CD4-positive, alpha-beta T cell (primary cell): ENCODE measurements around the gene GRN. TPM values are rescaled to one million over a fixed set of nuclear protein-coding genes. Genes with fewer than 3 reads are reported as not detected.

ENCODE experiments used
- ATAC-seq: fragments of 200-7000 bp; cut with Tn5 transposase; one replicate; pipeline ENCODE4 v1.10.0; 2022; ENCODE audit warnings: mild to moderate bottlenecking; ENCODE audit not compliant: poor library complexity
- CTCF ChIA-PET: fragments of 350-600 bp; sonication (Branson Sonifier 250); formaldehyde crosslinking; loops from one replicate; lab custom pipeline; 2021; ENCODE audit warnings: antibody characterized with exemption, inconsistent platforms; lab: Charles Lee
- POLR2A ChIA-PET: fragments of 350-600 bp; sonication (Branson Sonifier 250); formaldehyde crosslinking; loops from one replicate; lab custom pipeline; 2021; ENCODE audit warnings: antibody characterized with exemption, inconsistent platforms; lab: Charles Lee
- DNase-seq, 14 experiments: peaks; one replicate each; pipeline ENCODE4 v3.0.0-alpha.2; 2013 to 2020; ENCODE audit warnings: mixed read lengths in 2 of 14
- H3K27ac ChIP-seq, 2 donors: one replicate each; pipeline versions ENCODE4 v1.5.1 to v1.7.0; 2013; ENCODE audit warnings: low read length in 2 of 2, low read depth in 1 of 2, mild to moderate bottlenecking in 1 of 2
- H3K27me3 ChIP-seq, 2 experiments: 1 replicate in 1 of 2; 2 replicates in 1 of 2; pipeline versions ENCODE4 v1.6.1 to v1.7.0; 2013; ENCODE audit warnings: low read length in 2 of 2, control low read depth in 1 of 2, mild to moderate bottlenecking in 1 of 2, moderate library complexity in 1 of 2; ENCODE audit not compliant: insufficient read depth in 2 of 2, control insufficient read depth in 1 of 2
- H3K36me3 ChIP-seq: one replicate; pipeline ENCODE4 v1.6.1; 2013; ENCODE audit warnings: low read length, control low read depth; ENCODE audit not compliant: insufficient read depth
- H3K4me1 ChIP-seq: one replicate; pipeline ENCODE4 v1.6.1; 2013; ENCODE audit warnings: low read length, control low read depth; ENCODE audit not compliant: insufficient read depth
- H3K4me3 ChIP-seq: one replicate; pipeline ENCODE4 v1.5.1; 2013; ENCODE audit warnings: mild to moderate bottlenecking, low read length, moderate library complexity
- H3K9me3 ChIP-seq, 2 experiments: 1 replicate in 1 of 2; 2 replicates in 1 of 2; pipeline versions ENCODE4 v1.6.1 to v1.7.0; 2013; ENCODE audit warnings: low read length in 2 of 2, mild to moderate bottlenecking in 2 of 2, control low read depth in 1 of 2, moderate library complexity in 1 of 2; ENCODE audit not compliant: control insufficient read depth in 1 of 2, insufficient read depth in 1 of 2
- H3K27ac Mint-ChIP-seq: one replicate; pipeline ENCODE4 v1.8.0; 2020; ENCODE audit warnings: mixed read lengths
- H3K27me3 Mint-ChIP-seq: one replicate; pipeline ENCODE4 v1.8.0; 2021; ENCODE audit warnings: mixed read lengths
- H3K36me3 Mint-ChIP-seq: one replicate; pipeline ENCODE4 v1.8.0; 2021; ENCODE audit warnings: low read depth, mixed read lengths
- H3K4me1 Mint-ChIP-seq: one replicate; pipeline ENCODE4 v1.8.0; 2021; ENCODE audit warnings: low read depth, mixed read lengths
- H3K4me3 Mint-ChIP-seq: one replicate; pipeline ENCODE4 v1.8.0; 2020; ENCODE audit warnings: mild to moderate bottlenecking, mixed read lengths
- H3K9me3 Mint-ChIP-seq: one replicate; pipeline ENCODE4 v1.8.0; 2020; ENCODE audit warnings: mixed read lengths
- intact Hi-C, 2 experiments: fragments of 100-400 bp; cut with DNase I in 1 of 2; cut with micrococcal nuclease in 1 of 2; formaldehyde crosslinking; loops; one replicate each; pipeline versions ENCODE4 v1.15.1 to v1.9.0; 2023 to 2025; cut with DNase I, micrococcal nuclease
- total RNA-seq, 174 experiments: library from RNA in 2 of 174; stranded (reverse) in 2 of 174; gene quantifications; one replicate each; pipeline ENCODE4 v1.2.3 and lab custom pipeline; 2021 to 2026
- TF ChIP-seq, protein P1 (sequence below): fragments of 200-600 bp; IDR thresholded peaks from one replicate; pipeline ENCODE4 v1.8.0; 2022; ENCODE audit warnings: antibody characterized with exemption, mild to moderate bottlenecking

The GRN gene
- total RNA-seq, 2 experiments from 2014 or later: 15.3 to 16.1 TPM

DNA sequence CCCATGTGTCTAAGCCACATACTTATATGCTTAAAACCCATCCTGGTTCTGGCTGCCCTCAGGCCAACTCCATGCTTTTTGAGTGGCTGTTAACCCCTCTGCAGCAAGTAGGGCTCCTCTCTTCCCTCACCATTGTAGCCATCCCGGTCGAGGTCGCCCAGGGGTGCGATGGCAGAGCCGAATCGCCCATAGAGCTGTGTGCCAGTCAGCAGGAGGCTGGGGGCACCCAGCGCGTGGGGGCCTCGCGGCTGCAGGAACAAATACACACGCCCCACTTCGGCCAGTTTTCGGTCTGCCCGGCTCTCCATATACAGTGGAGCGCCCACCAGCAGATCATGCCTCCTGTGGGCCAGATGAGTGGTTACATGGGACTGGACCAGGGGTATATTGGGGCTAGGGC is 38.3 kb downstream of the GRN start:
- ATAC-seq: no peak
- no peak overlapping the region for H3K27ac Mint-ChIP-seq
- H3K4me1 ChIP-seq: peaks cover 21% of the 10 kb centered on the region
- H3K27ac ChIP-seq: no peak overlapping the region
- H3K27me3 Mint-ChIP-seq: peaks cover 30% of the 10 kb centered on the region
- no peak overlapping the region for H3K4me3 ChIP-seq
- ChIA-PET CTCF (no interaction called here), POLR2A (no interaction called here)
- no peak overlapping the region for H3K4me3 Mint-ChIP-seq
- intact Hi-C loops: no loop called here
- TF ChIP-seq, protein P1, sequence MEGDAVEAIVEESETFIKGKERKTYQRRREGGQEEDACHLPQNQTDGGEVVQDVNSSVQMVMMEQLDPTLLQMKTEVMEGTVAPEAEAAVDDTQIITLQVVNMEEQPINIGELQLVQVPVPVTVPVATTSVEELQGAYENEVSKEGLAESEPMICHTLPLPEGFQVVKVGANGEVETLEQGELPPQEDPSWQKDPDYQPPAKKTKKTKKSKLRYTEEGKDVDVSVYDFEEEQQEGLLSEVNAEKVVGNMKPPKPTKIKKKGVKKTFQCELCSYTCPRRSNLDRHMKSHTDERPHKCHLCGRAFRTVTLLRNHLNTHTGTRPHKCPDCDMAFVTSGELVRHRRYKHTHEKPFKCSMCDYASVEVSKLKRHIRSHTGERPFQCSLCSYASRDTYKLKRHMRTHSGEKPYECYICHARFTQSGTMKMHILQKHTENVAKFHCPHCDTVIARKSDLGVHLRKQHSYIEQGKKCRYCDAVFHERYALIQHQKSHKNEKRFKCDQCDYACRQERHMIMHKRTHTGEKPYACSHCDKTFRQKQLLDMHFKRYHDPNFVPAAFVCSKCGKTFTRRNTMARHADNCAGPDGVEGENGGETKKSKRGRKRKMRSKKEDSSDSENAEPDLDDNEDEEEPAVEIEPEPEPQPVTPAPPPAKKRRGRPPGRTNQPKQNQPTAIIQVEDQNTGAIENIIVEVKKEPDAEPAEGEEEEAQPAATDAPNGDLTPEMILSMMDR: no peak
- peaks cover 0 to 6% of the 10 kb centered on the region in 2 experiments for H3K9me3 ChIP-seq
- no peak for DNase-seq
- H3K4me1 Mint-ChIP-seq: peaks cover 12% of the 10 kb centered on the region
- no peaks in the 10 kb centered on the region for H3K9me3 Mint-ChIP-seq
- peaks cover 9 to 15% of the 10 kb centered on the region in 2 experiments for H3K27me3 ChIP-seq
- H3K36me3 Mint-ChIP-seq: no peaks in the 10 kb centered on the region
- no peaks in the 10 kb centered on the region for H3K36me3 ChIP-seq

DNA sequence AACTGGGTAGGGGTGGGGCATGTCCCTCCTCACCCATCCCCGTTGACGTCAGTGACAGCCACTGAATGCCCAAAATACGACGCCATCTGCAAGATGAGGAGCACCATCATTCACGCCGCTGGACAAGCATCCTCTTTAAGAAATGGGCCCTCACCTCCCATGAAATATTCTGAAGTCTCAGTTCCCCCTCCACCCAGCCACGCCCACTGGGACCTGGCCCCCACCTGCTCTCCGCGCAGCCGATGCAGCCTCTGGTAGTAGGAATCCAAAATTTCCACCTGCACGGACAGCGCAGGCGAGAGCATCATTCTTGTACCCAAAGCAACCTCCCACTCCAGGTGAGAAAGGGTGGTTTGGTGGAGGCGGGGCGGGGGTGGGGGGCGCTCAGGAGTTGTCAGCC is 38.8 kb downstream of the GRN start:
- Histone ChIP-seq H3K27me3 (peaks cover 9 to 15% of the 10 kb centered on the region in 2 experiments), H3K9me3 (peaks cover 0 to 6% of the 10 kb centered on the region in 2 experiments), H3K27ac (no peak overlapping the region), H3K36me3 (no peaks in the 10 kb centered on the region), H3K4me3 (no peak overlapping the region), H3K4me1 (peaks cover 21% of the 10 kb centered on the region)
- H3K4me1 Mint-ChIP-seq: peaks cover 12% of the 10 kb centered on the region
- DNase-seq: peak in 1 of 14 experiments; percentile 22
- H3K27me3 Mint-ChIP-seq: peaks cover 26% of the 10 kb centered on the region
- TF ChIP-seq, protein P1: no peak
- no peaks in the 10 kb centered on the region for H3K9me3 Mint-ChIP-seq
- ChIA-PET CTCF (no interaction called here), POLR2A (no interaction called here)
- no peak overlapping the region for H3K27ac Mint-ChIP-seq
- H3K36me3 Mint-ChIP-seq: no peaks in the 10 kb centered on the region
- no peak for ATAC-seq
- intact Hi-C loops: no loop called here
- H3K4me3 Mint-ChIP-seq: no peak overlapping the region

DNA sequence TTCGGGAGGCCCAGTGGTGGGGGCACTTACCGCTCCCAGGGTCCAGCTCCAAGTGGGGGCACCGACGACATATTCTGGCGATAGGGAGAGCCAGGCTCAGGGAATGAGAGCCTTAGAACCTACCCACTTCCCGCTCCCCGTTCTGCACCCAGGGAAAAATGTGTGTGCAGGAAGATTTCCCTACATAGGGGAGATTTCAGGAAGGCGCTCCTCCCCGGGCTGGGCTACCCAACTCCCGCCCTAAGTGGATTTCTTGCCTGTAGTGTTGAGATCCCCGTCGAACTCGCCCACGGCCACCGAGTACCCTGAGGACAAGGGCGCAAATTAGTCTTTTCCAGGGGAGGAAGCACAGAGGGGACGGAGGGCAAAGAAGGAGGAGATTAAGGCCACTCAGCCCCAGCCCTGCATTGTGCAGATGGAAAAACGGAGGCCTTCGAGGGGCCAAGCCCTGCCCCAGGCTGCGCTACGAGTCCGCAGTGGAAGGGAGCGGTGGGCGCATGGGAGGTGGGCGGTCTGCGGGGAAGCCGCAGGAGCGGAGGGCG is 39.2 kb downstream of the GRN start:
- no peaks in the 10 kb centered on the region for H3K36me3 Mint-ChIP-seq
- intact Hi-C loops: no loop called here
- ChIA-PET POLR2A (interaction anchor here (2.1 kb wide), 1 partner anchor 12 kb away, joined by 7 read pairs; no protein-coding TSS in a partner anchor), CTCF (interaction anchor here (1.0 to 1.4 kb wide), 2 partner anchors 14 to 21 kb away, joined by 3 to 5 read pairs; partner anchors contain the start of gene FAM171A2)
- DNase-seq: no peak
- H3K4me3 ChIP-seq: no peak overlapping the region
- peaks cover 21% of the 10 kb centered on the region for H3K4me1 ChIP-seq
- H3K27ac Mint-ChIP-seq: no peak overlapping the region
- peaks cover 0 to 6% of the 10 kb centered on the region in 2 experiments for H3K9me3 ChIP-seq
- H3K36me3 ChIP-seq: no peaks in the 10 kb centered on the region
- H3K27ac ChIP-seq: no peak overlapping the region
- H3K4me3 Mint-ChIP-seq: peak overlapping the region; percentile 69
- H3K9me3 Mint-ChIP-seq: no peaks in the 10 kb centered on the region
- ATAC-seq: no peak
- TF ChIP-seq, protein P1: no peak
- H3K4me1 Mint-ChIP-seq: peaks cover 12% of the 10 kb centered on the region
- peaks cover 26% of the 10 kb centered on the region for H3K27me3 Mint-ChIP-seq
- H3K27me3 ChIP-seq: peaks cover 9 to 15% of the 10 kb centered on the region in 2 experiments
